Pancreas (tissue), 10 donors: ENCODE data around the gene DIP2C. TPM values are rescaled to one million over a fixed set of nuclear protein-coding genes. Genes with fewer than 3 reads are reported as not detected.

Experiments used
- ATAC-seq, 4 donors: fragments of 200-7000 bp; cut with Tn5 transposase; one replicate each; pipeline versions ENCODE4 v1.8.0 to v1.9.1; 2020; ENCODE audit warnings: mild to moderate bottlenecking in 4 of 4, moderate library complexity in 4 of 4
- DNase-seq, 6 donors: peaks; one replicate each; pipeline ENCODE4 v3.0.0-alpha.2; 2020
- FAIRE-seq: peaks from 2 replicates; lab custom pipeline; 2012; peaks lifted over from hg19 to GRCh38; lab: Jason Lieb, UNC
- H3K27ac ChIP-seq, 4 donors: fragments of 200-600 bp; sonication (generic); 1 replicate in 3 of 4; 2 replicates in 1 of 4; pipeline versions ENCODE4 v1.5.0 to v1.8.0; 2020
- H3K27me3 ChIP-seq, 4 donors: fragments of 200-600 bp; one replicate each; pipeline ENCODE4 v1.8.0; 2021
- H3K36me3 ChIP-seq, 3 donors: fragments of 200-600 bp; sonication (generic) in 1 of 3; one replicate each; pipeline versions ENCODE4 v1.5.0 to v1.8.0; 2020 to 2021
- H3K4me1 ChIP-seq, 3 donors: fragments of 200-600 bp; one replicate each; pipeline ENCODE4 v1.8.0; 2021
- H3K4me3 ChIP-seq, 4 donors: fragments of 200-600 bp; sonication (generic) in 2 of 4; one replicate each; pipeline versions ENCODE4 v1.5.0 to v1.8.0; 2020 to 2021
- H3K9me3 ChIP-seq, 4 donors: fragments of 200-600 bp; one replicate each; pipeline ENCODE4 v1.8.0; 2021
- WGBS, 2 donors: extraction: QIAGEN DNeasy Blood & Tissue Kit; methylation state at CpG; one replicate each; pipeline ENCODE4 v1.1.7; 2013; 5-methylcytosine and 5-hydroxymethylcytosine counted together
- intact Hi-C, 3 donors: fragments of 100-400 bp; cut with DNase I; formaldehyde crosslinking; loops; one replicate each; pipeline versions ENCODE4 v1.11.1 to v1.14.2; 2022
- polyA plus RNA-seq, 2 donors: library from polyadenylated mRNA; stranded (reverse); fragments of 200-250 nt; gene quantifications; one replicate each; pipeline ENCODE4 v1.2.3, GENCODE V29; 2013
- total RNA-seq, 6 donors: library from RNA; stranded (reverse); fragmentation: NEBNext Ultra II Directional in 4 of 6; extraction: Animal tissue kit (Norgen Biotek cat#: 25700) in 4 of 6; gene quantifications; one replicate each; pipeline versions ENCODE4 v1.2.1 to v1.2.4, GENCODE V29; 2021 to 2023
- TF ChIP-seq, protein P1 (sequence below), 4 donors: fragments of 200-600 bp; sonication (generic) in 3 of 4; IDR thresholded peaks; one replicate each; pipeline versions ENCODE4 v1.5.0 to v1.8.0; 2021; ENCODE audit warnings: antibody characterized with exemption in 4 of 4
- donor health status: healthy with polysubstance abuse.
- donor health status: DM: no; HTN: no; CAD: no; lungs with moderate emphysema.
- donor health status: DM: no; HTN: no; CAD: no.
- donor health status: control.
- donor health status: control.
- donor health status: Bipolar disorder and iron deficiency.
- donor health status: DM: yes; HTN: yes; CAD: no.
- donor health status: DM: no; HTN: no; CAD: no.
- donor health status: DM: no; HTN: no; CAD: no.
- donor health status: DM: yes; HTN: yes; CAD: no.

The DIP2C gene
- total and polyA plus RNA-seq, 8 donors = 4.3 to 11.8 (median 7.3) TPM

GRCh38 chr10:490891-491571 lies 198.4 kb downstream of the DIP2C start:
- no peak overlapping the region for H3K4me3 ChIP-seq
- H3K27me3 ChIP-seq = no peaks in the 10 kb centered on the region
- H3K4me1 ChIP-seq = no peaks in the 10 kb centered on the region
- H3K27ac ChIP-seq = no peak overlapping the region
- no peak for FAIRE-seq
- intact Hi-C loops = no loop called here
- H3K36me3 ChIP-seq = no peaks in the 10 kb centered on the region
- DNase-seq = no peak
- 68 to 69% methylated on average over 23 of the region's 23 CpGs for WGBS, 2 donors
- TF ChIP-seq, protein P1, sequence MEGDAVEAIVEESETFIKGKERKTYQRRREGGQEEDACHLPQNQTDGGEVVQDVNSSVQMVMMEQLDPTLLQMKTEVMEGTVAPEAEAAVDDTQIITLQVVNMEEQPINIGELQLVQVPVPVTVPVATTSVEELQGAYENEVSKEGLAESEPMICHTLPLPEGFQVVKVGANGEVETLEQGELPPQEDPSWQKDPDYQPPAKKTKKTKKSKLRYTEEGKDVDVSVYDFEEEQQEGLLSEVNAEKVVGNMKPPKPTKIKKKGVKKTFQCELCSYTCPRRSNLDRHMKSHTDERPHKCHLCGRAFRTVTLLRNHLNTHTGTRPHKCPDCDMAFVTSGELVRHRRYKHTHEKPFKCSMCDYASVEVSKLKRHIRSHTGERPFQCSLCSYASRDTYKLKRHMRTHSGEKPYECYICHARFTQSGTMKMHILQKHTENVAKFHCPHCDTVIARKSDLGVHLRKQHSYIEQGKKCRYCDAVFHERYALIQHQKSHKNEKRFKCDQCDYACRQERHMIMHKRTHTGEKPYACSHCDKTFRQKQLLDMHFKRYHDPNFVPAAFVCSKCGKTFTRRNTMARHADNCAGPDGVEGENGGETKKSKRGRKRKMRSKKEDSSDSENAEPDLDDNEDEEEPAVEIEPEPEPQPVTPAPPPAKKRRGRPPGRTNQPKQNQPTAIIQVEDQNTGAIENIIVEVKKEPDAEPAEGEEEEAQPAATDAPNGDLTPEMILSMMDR (IDR thresholded peaks at IDR 0.05) = no peak
- peak in 3 of 4 donors; percentile 46 to 59 (median 51) for ATAC-seq
- no peaks in the 10 kb centered on the region for H3K9me3 ChIP-seq

DNA sequence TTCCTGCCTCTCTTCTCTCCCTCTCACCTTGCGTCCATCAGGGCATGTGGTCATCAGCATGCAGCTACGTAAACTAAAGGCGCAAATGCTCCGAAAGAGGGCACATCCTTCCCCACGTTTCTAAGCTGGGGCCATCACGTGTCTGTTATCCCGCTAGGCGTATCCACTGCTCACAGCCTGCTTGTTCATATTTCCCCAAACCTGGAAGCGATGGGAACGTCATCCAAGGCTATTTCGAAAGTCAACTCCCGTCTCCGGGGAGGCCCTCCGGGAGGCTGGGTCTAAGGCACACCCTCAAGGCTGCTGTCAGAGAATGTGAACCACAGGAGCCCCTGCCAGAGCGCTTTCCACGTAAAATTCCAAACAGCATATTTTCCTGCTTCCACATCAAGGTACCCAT lies 199.2 kb downstream of the DIP2C start:
- peak in 3 of 4 donors; percentile 22 to 48 (median 39) for ATAC-seq
- H3K4me3 ChIP-seq = no peak overlapping the region
- intact Hi-C loops = no loop called here

GRCh38 chr10:489330-489729 lies 200.1 kb downstream of the DIP2C start:
- intact Hi-C loops = no loop called here
- FAIRE-seq (no peak), ATAC-seq (no peak), DNase-seq (no peak)
- no peak overlapping the region for H3K4me3 ChIP-seq
- no peaks in the 10 kb centered on the region for H3K4me1 ChIP-seq
- WGBS, 2 donors = 88 to 89% methylated on average over 8 to 11 of the region's 11 CpGs
- H3K27me3 ChIP-seq = no peaks in the 10 kb centered on the region
- H3K9me3 ChIP-seq = no peaks in the 10 kb centered on the region
- no peak overlapping the region for H3K27ac ChIP-seq
- H3K36me3 ChIP-seq = peaks cover 0 to 3% (median 0%) of the 10 kb centered on the region in 3 donors
- TF ChIP-seq, protein P1 (IDR thresholded peaks at IDR 0.05) = no peak

More for the DNA sequence above, 199.2 kb downstream of the DIP2C start:
- DNase-seq = no peak
- Histone ChIP-seq H3K4me1 (no peaks in the 10 kb centered on the region), H3K27ac (no peak overlapping the region), H3K36me3 (no peaks in the 10 kb centered on the region), H3K9me3 (no peaks in the 10 kb centered on the region), H3K27me3 (no peaks in the 10 kb centered on the region)
- WGBS, 2 donors = 83 to 88% methylated on average over 16 of the region's 16 CpGs
- FAIRE-seq = no peak
- TF ChIP-seq, protein P1 (IDR thresholded peaks at IDR 0.05) = no peak

- ATAC-seq = no peak
- WGBS, 2 donors = 95 to 97% methylated on average over 11 of the region's 11 CpGs
- FAIRE-seq = no peak
- no peak overlapping the region for H3K4me3 ChIP-seq
- H3K36me3 ChIP-seq = peaks cover 0 to 7% (median 0%) of the 10 kb centered on the region in 3 donors
- H3K9me3 ChIP-seq = no peaks in the 10 kb centered on the region
- TF ChIP-seq, protein P1 (IDR thresholded peaks at IDR 0.05) = no peak
- intact Hi-C loops = no loop called here
- H3K4me1 ChIP-seq = no peaks in the 10 kb centered on the region
- no peak overlapping the region for H3K27ac ChIP-seq
- no peak for DNase-seq
- H3K27me3 ChIP-seq = no peaks in the 10 kb centered on the region
Observed at GRCh38 chr10:488933-489215, 200.6 kb downstream of the DIP2C start.
